ENCODE data around the gene POR. TPM values are rescaled to one million over a fixed set of nuclear protein-coding genes. Genes with fewer than 3 reads are reported as not detected.

POR gene
- total RNA-seq, 1 donor from 2014 or later = 59.0 TPM

DNA sequence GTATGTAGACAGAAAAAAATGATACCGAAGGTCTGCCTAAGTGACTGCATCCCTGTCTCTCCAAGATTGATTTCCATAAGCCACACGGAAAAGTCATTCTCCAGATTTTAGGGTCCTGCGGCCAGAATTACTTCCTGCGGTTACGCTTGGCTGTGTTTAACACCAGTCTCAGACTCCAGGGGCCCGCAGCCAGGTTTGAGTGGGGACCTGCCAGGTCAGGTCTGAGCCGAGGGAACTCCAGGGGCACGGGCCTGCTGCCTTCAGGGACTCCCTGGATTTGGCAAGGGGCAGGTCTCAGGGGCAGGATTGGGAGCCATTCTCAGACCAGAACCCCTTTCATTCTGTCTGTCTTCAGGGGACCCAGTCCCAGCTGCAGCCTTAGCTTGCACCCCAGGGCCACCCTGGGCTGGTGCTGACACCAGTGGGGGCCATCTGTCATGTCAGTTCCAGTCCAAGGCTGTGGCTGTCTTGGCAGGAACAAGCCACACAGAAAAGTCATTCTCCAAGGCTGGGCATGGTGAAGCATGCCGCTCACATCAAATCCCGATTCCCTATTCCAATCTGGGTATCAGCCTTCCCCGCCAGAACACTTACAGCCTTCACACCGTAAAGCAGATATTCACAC lies 40.5 kb downstream of the POR start:
- DNase-seq = no peak

DNA sequence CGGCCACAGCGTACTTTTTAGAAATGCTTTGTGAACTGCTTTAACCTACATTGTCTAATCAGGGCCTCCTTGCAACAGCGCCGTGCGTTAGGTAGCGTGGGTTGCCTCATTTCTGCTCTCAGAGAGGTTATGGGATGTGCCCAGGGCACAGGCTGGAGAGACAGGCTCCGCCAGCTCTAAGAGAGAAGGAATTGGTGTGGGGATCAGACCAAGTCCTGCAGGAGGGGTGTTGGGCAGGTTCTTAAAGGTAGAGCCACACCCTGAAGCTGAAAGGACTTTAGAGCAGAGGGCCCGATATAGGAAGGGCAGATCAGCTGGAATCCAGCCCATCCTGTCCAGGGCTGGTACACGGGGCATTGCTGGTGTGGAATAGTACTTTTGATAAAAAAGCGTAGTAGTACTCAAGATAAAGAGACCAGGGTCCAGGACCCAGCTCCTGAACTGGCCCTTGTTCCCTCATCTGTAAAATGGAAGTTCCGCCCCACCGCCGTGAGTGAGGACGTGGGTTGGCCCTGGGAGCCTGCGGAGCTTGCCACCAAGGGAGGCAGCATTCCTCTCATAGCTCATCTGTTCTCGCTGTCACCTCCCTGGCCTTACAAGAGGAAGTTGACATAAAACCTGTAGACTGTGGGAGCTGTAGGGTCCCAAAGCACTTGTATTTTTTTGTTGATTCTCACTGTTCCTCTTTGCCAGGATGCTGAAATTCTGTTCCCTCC lies 42.2 kb downstream of the POR start:
- no peak for DNase-seq

DNA sequence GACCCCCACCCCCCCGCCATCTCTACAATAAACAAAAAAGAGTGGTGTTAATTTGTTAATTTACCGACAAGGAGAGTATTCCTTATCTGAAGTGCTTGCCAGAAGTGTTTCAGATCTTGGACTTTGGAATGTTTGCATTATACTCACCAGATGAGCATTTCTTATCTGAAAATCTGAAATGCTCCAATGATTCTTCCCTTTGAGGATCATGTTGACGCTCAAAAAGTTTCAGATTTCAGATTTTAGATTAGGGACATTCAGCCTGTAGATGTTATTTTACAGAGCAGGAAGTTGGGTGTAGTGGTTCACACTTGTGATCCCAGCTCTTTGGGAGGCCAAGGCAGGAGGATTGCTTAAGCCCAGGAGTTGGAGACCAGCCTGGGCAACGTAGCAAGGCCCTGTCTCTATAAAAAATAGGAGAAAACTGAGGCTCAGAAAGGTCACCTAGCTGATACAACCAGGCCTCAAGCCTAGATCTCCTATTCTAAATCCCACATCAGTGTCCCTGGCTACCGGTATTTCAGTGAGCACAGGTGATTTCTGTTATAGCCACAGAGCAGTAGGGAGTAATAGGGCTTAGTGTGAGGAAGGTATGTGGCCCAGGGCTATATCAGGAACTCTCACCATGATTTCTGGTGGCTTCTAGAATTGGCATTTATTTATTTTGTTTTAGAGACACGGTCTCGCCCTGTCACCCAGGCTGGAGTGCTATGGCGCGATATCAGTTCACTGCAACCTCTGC lies 44.0 kb downstream of the POR start:
- no peak for DNase-seq

DNA sequence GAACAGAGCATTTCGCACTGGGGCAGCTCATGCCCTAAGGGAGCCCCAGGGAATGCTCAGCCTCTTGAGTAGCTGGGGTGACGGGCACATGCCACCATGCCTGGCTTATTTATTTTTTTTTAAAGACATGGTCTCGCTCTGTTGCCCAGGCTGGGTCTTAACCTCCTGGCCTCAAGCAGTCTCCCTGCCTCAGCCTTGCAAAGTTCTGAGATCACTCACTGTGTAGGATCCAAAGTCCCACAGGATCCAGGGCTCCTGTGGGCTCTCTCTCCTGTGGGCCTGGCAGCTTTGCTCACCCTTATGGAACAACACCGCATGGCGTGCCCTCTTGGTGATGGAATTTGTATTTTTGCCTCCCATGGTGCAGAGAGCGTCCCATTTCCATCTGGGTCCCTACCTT lies 45.4 kb downstream of the POR start:
- DNase-seq = no peak

DNA sequence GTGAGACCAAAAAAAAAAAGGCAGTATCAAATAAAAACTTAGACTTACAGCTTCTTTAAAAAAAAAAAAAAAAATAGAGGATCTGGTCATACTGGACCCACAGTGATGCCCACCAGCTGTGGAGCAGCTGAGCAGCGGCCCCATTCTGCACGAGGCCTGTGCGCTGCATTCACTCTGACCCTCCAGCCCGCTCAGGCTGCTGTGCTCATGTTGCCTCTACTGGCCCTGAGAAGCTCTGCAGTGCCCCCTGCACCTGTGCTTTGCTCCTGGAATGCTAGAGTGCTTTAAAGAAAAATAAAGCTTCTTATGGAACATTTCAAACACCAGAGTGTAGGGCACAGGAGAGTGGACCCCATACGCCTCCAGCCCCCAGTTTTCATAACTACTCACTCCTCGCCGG lies 46.3 kb downstream of the POR start:
- DNase-seq = no peak

DNA sequence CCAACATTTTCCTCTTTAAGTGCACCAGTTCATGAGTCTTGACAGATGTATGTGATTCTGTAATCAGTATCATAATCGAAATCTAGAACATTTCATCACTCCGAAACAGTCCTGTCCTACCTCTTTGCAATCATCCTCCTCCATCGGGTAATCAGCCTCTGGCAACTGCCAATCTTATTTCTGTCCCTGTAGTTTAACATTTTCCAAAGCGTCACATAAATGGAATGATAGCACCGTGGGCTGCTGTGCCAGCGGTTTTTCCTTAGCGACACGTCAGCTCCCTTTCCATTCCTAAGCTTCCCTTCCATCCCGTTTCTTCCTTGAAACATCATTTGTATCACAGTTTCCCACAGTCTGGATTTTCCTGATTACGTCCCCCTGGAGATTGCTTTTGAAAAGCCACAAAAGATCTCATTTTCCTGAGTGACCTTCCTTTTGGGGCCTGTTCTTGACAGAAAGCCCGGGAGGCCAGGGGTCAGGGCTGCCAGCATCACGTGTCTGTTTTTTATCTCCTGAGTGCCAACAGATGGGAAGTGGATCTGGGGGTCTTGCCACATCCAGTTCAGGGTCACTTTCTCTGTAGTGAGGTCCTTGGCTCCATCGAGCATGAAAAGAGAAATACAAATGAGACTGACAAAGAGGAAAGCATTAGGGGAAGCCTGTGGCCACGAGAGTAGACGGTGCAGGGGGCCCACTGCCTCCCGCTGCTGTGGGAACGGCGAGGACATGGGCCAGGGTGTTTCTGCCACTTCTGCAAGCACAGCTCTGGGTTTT lies 47.8 kb downstream of the POR start:
- no peak for DNase-seq

DNA sequence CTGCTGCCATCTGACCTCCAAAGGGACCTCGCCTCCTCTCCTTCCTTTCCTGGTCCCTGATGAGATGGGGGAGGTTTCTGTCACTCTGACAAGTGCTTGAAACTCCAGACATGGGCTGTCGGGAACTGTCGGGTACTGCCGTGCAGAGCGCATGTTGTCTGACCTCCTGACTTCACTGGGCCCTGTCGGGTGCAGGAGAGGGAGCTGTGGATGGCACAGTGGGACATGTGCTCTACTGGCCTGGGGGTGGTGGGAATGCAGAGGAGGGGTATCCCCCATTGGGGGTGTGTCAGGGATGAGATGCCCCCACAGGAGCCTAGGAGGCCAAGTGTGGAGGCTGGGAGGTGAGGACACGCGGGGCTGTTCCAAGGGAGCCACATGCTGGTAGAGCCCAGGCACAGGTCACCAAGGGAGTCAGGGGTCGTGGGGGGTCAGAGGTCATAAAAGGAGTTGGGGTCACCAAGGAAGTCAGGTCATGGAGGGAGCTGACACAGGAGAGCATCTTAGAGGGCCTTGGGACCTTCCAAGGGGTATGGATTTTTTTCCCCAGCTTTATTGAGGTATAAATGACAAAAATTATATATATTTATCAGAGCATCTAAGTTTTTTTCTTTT lies 48.5 kb downstream of the POR start:
- no peak for DNase-seq

DNA sequence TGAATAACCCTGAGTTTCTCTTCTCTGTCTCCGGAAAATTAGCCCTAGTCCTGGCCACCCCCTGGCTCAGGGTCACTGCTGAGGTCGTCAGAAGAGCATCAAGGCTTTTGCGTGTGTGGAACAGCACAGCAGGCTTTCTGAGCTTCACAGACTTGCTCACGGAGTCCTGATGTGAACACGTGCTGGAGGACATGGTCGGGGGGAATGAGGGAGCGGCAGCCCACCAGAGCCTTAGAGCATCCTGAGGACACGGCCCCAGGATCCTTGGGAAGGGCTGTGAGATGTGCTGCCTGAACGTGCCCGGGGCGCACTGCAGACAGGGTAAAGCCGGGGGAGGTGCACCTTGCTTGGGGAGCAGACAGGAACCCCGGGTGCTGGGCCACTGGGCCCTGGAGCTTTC lies 50.7 kb downstream of the POR start:
- DNase-seq = no peak

DNA sequence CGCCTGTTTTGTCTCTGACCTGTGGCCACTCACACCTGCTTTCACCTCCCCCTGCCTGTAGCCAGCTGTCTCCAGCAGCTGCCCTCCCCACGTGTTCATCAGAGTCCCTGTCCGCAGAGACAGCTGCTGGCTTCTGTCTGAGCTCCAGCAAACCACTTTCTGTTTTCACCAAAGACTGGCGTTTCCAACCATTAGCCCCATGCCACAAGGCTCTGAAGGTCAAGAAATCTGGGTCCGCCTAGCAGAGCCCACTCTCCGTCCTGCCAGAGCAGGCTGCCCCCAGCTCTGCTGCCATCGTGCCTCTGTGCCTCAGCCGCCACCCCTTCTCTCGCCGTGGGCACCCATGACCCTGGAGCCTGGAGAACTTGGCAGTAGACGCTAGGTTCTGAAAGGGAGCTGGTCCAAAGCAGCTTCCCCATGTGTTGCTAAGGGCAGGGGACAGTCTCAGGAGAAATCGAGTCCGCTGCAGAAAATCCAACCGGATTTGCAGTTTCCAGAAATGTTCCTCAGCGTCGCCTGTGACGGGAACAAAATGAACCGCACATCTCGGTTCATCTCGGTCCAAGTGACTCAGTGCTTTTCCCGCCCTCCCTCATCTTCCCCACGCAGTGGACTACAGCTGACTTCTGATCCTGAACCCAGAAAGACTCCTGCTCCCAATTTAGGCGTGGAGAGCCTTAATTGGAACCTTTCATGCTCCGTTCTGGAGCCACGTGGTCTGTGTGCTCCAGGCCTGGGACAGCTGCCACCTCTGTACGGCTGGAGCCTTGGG lies 51.4 kb downstream of the POR start:
- DNase-seq = no peak

DNA sequence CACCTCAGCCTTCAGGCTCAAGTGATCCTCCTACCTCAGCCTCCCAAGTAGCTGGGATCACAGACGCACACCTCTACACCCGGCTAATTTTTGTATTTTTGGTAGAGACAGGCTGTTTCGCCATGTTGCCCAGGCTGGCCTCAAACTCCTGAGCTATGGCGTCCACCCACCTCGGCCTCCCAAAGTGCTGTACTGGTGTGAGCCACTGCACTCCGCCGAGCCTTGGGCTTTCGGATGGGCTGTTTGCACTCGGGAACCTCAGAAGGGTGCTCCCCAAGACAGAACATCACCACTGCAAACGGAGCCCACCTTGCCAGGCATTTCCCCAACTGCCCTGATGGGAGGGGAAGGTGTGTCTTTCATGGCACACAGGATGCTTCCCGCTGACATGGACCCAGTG lies 52.1 kb downstream of the POR start:
- no peak for DNase-seq

DNA sequence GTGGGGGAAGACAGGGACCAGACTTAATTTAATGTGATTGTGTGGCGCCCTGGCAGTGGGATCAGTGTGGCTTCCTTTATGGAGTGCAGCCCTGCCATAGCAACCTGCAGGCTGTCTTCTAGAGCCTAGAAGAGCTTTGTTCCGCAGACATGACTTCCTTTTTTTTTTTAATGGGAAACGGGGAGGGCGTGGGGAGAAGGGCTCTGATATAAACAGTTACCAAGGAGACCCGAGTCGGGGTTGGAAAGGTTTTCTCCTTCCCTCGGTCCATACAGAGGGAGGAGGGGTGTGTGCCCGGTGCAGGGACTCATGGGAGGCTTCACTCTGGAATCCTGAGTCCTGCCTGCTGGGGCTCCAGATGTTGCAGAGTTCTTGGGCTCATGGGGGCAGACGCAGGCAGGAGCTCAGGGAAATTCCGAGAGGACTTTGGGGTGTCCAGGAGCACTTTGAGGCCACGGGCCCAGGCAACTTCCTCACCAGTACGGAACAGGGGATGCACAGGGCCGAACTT lies 52.6 kb downstream of the POR start:
- DNase-seq = no peak

DNA sequence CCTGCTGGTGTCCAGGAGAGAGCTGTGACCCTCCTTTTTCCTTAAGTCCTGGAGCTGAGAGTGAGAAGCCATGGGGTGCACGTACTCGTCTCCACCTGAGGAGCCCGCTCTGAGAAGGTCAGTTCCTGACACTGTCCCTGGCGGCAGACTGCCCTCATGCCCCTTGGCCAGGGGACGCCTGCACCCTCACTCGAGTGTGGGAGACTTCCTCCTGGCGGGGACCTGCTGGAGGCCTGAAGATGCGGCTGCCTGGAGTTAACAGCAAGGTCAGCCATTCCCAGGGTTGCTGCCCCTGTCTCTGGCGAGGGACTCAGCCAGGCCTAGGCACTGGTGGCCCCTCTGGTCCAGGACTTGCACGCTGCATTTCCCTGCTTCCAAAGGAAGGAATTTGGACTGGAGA lies 53.1 kb downstream of the POR start:
- no peak for DNase-seq

DNA sequence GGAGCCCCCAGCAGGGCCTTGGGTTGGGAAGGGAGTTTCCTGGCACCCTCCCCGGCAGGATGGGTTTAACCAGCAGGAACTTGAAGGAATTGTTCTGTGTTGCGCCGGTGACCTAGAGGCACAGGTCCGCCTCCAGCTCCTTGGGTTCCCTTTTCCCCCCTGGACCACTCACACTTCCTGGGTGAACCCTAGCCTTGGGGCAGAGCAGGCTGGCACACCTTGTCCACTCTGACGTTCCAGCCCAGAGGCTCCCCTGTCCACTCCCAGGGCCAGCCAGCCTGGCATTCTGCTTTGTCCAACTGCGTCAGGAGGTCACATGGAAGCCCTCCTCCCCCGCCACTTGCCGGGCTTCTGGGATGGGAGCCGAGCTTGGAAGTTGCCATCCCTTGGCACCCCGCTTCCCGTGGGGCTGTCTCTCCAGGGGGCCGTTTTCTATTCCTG lies 53.6 kb downstream of the POR start:
- no peak for DNase-seq

DNA sequence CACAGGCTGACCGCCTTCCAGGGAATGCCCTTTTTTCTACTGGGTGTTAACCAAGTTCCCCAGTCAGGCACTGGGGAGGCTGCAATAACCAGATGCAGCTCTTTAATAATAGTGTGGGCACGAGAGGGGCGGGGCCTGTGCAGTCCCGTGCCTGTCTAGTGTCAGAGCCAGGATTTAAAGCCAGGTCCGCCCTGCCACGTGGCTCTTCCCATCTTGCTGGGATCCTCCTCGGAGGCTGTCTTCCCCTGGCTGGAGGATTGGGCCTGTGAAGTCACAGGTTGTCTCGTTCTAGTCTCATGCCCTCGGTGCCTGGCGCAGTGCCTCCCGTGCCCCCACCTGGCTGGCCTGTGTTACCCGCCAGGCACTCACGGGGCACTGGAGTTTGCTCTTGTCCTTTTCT lies 54.2 kb downstream of the POR start:
- DNase-seq = no peak

DNA sequence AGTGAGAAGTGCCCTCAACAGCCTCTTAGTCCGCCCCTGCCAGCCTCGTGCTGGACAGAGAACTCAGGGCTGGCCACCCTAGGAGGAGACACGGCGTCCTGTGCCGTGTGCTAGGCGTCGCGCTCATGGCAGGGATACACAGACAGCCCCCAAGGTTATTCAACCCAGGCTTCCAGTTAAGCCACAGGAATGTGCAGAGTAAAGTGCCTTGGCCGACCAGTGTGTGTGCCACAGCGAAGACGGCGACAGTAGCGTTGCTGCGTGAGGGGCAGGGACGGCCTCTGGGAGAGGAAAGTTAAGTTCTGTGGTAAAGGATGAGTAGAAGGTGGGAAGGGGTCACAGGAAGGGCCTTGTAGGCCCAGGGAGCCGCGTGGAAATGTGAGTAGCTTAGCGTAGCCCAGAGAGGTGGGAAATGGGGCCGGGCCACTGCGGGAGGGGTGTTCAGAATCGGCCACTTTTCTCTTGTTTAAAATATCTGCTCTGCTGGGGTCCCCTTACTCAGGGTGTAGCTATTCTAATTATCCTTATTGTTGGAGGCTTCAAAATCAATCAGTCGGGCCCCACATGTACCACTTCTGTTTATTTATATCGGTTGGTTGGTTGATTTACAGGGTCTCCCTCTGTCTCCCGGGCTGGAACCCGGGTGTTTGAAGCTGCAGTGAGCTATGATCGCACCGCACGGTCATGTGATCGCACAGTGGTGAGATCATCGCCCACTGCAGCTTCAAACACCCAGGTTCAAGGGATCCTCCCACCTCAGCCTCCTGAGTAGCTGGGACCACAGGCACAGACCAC lies 54.9 kb downstream of the POR start:
- no peak for DNase-seq

DNA sequence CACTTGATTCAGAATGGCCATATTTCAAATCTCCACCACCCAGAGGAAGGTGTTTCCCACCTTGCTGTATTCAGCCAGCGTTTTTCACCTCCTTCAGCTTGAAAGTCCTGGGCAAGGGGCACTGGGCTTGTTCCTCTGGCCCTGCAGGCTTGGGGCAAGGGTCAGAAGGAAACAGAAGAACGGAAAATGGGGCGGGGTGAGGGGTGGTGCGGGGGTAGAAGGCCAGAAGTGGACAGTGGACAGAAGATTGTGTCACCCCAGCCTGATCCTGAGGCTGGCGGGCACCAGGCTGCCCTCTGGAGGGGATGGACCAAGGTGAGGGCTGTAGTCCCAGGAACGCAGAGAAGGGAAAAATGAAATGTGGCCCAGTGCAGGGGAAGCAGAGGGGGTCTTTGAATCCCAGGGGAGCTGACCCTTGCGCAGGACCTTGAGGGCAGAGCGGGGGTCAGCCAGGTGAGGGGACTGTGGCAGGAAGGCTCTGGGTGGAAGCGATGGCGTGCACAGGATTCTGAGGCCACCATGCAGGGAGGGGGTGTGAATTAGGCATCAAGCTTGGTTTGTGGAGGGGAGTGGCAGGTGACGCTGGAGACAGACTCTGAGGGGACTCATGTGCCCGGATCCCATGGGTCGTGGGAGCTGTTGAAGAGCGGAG lies 56.5 kb downstream of the POR start:
- no peak for DNase-seq

DNA sequence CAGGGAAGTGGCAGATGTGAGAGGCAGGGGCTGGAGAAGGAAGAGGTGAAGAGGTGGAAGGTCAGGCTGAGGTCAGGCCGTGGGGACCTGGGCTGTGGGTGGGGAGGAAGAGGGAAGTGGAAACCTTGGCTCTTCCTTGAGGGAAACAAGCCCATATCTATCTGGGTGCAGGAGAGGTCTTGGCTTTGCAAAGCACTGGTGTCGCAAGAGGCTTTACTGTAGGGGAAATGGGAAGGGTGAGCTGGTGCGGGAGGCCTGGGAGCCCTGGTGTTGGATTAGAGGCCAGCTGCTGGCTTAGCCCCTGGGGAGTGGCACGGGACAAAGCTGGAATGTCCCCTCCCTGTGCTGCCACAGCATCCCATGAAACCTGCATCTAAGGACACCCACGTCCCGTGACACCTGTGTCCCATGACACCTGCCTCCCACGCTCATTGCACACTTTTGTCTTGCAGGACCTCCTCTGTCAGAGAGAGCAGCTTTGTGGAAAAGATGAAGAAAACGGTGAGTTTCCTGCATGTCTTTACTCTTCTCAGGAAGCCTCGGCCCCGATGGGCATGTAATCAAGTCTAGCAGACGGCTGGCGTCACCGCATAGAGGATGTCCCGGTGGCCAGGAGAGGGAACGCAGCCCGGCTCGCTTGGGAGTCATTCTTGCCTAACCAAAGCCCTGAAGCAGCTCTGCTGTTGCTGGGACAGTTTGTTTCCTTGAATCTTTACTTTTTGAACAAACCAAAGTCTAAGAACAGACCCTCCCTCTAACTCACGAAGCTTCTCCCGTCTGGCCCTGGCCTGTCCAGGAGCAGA lies 57.2 kb downstream of the POR start:
- no peak for DNase-seq

DNA sequence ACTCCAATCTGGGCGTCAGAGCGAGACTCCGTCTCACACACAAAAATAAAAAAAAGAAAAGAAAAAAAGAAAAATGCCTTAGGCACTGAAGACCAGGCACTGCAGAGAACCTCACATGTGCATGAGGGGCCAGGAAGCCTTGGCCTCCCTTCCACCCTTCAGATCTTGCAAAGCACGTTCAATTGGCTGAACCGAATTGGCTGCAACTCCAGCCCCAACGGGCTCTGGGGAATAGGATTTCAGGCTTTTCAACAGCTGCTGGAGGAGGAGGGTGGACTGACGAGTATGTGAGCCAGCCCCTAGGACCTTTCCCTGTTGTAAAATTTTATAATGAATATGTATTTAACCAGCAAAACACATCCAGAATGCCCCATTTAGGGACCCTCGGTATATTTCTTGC lies 62.8 kb downstream of the POR start:
- DNase-seq = no peak

All from occipital lobe (tissue), 2 donors.